Measurements from ENCODE around the gene OR6P1.

Gene OR6P1

GRCh38 chr1:158520021-158520420 lies 50.4 kb downstream of the OR6P1 start:
- Histone ChIP-seq H3F3A (ENCODE audit: control insufficient read depth, insufficient read depth) (no peaks in the 10 kb centered on the region), H3K4me2 (ENCODE audit: low read length) (no peak overlapping the region), H3K9me3 (ENCODE audit: control insufficient read depth, insufficient read depth, low read length) (no peaks in the 10 kb centered on the region), H3K79me2 (ENCODE audit: control insufficient read depth, low read length) (no peaks in the 10 kb centered on the region), H3K4me3 (ENCODE audit: low read length) (no peak overlapping the region), H3K36me3 (ENCODE audit: control insufficient read depth, low read length) (no peaks in the 10 kb centered on the region), H3K27me3 (ENCODE audit: control insufficient read depth, low read length) (peaks cover 8% of the 10 kb centered on the region), H3K9me2 (replicated peaks; ENCODE audit: control insufficient read depth, low read length) (no peaks in the 10 kb centered on the region), H3K27ac (ENCODE audit: low read depth, low read length) (no peak overlapping the region), H4K20me1 (ENCODE audit: control insufficient read depth, insufficient read depth, low read depth, low read length) (no peaks in the 10 kb centered on the region), H3K4me1 (ENCODE audit: control insufficient read depth, low read length) (no peaks in the 10 kb centered on the region)
- TF ChIP-seq EZH2phosphoT487 (IDR thresholded peaks at IDR 0.05; ENCODE audit: borderline replicate concordance, low read length) (no peak), CTCF (IDR thresholded peaks at IDR 0.05; ENCODE audit: low read depth, low read length, poor library complexity, severe bottlenecking) (no peak)

GRCh38 chr1:158516966-158517365 lies 53.4 kb downstream of the OR6P1 start:
- Histone ChIP-seq H4K20me1 (ENCODE audit: control insufficient read depth, insufficient read depth, low read depth, low read length) (no peaks in the 10 kb centered on the region), H3K27ac (ENCODE audit: low read depth, low read length) (no peak overlapping the region), H3K36me3 (ENCODE audit: control insufficient read depth, low read length) (no peaks in the 10 kb centered on the region), H3K79me2 (ENCODE audit: control insufficient read depth, low read length) (no peaks in the 10 kb centered on the region), H3K4me2 (ENCODE audit: low read length) (no peak overlapping the region), H3K4me1 (ENCODE audit: control insufficient read depth, low read length) (no peaks in the 10 kb centered on the region), H3K27me3 (ENCODE audit: control insufficient read depth, low read length) (peaks cover 10% of the 10 kb centered on the region), H3K9me2 (replicated peaks; ENCODE audit: control insufficient read depth, low read length) (no peaks in the 10 kb centered on the region), H3K9me3 (ENCODE audit: control insufficient read depth, insufficient read depth, low read length) (no peaks in the 10 kb centered on the region), H3F3A (ENCODE audit: control insufficient read depth, insufficient read depth) (no peaks in the 10 kb centered on the region), H3K4me3 (ENCODE audit: low read length) (no peak overlapping the region)
- TF ChIP-seq EZH2phosphoT487 (IDR thresholded peaks at IDR 0.05; ENCODE audit: borderline replicate concordance, low read length) (no peak), CTCF (IDR thresholded peaks at IDR 0.05; ENCODE audit: low read depth, low read length, poor library complexity, severe bottlenecking) (no peak)
